HG03135 (cell line): Measurements from ENCODE around the gene YAP1.

Source experiments
- ATAC-seq: cut with Tn5 transposase; IDR thresholded peaks from one replicate; pipeline ENCODE4 v1.9.1; 2021; ENCODE audit warnings: mild to moderate bottlenecking, moderate library complexity; ENCODE audit not compliant: unreplicated experiment

The YAP1 gene

GRCh38 chr11:102116453-102117205, 6.4 kb downstream of the YAP1 start:
- ATAC-seq: no peak

GRCh38 chr11:102117472-102118113, 7.3 kb downstream of the YAP1 start:
- no peak for ATAC-seq

- ATAC-seq: no peak
These were observed 8.7 kb downstream of the YAP1 start for GRCh38 chr11:102118937-102119336.

GRCh38 chr11:102119997-102120396, 9.8 kb downstream of the YAP1 start:
- no peak for ATAC-seq

DNA sequence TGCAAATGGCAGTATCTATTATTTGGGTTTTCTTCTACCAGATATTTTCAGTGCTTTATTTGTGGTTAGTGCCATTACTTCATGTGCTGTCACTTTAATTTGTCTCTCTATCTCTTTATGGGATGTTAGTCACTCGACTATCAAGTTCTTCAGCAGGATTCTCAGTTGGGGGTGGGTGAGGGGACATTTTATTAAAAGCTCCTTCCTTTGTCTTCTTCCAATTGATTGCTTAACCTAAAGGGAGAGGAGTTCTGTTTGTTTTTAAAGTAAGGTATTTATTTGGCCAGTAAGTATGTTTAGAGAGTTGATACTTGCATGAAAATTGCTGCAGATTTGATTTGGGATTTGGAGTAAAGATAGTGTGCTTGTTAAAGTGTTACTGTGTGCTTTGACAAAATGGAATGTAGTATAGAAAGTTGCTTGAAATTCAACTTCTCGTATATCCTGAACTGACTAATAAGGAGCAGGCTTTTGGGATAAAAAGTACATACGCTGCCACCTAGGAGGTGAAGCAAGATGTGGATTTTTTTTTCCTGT, 10.3 kb downstream of the YAP1 start:
- no peak for ATAC-seq

DNA sequence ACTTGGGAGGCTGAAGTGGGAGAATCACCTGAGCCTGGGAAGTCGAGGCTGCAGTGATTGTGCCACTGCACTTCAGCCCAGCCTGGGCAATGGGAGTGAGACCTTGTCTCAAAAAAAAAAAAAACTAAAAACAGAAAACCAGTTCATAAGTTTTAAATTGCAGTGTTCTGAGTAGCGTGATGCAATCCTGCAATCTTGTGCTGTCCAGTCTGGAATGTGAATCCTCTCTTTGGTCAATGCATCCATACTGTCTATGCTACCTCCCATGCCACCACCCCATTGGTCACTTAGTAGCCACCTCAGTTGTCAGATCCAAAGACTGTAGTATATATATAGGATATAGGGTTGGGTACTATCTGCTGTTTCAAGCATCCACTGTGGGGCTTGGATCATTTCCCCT, 11.1 kb downstream of the YAP1 start:
- no peak for ATAC-seq

DNA sequence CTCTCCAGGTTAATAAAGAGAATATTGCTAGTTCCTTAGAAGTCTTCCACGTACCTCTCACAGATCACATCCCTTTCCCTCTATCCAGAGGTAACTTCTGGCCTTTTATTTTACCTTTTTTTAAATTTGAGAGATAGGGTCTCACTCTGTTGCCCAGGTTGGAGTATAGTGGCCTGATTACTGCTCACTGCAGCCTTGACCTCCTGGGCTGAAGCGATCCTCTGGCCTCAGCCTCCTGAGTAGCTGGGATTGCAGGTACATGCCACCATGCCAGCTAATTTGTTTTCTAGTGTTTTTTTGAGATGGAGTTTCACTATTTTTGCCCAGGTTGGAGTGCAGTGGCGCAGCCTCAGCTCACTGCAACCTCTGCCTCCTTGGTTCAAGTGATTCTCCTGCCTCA, 24.4 kb downstream of the YAP1 start:
- no peak for ATAC-seq

GRCh38 chr11:102135256-102135655, 25.0 kb downstream of the YAP1 start:
- no peak for ATAC-seq

GRCh38 chr11:102138223-102138622, 28.0 kb downstream of the YAP1 start:
- no peak for ATAC-seq

GRCh38 chr11:102138670-102139069, 28.4 kb downstream of the YAP1 start:
- no peak for ATAC-seq

DNA sequence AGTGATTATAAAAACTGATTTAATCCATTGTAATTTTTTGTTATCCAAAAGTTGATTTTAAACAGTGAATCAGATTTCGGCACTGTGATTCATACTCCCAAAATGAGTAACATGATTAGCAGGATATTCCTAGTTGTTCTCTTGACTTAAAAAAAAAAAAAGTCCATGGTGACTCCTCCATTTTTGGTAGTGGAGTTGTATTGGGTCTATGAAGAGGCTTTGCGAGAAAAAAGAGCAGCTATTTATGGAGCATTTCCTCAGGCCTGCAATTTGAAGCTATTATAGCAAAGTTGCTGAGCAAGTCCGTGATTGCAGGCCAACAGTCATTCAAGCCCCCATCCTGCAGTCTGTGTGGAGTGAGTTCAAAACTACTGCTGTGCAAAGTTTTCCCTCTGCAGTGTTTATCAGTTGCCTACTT, 28.8 kb downstream of the YAP1 start:
- no peak for ATAC-seq

DNA sequence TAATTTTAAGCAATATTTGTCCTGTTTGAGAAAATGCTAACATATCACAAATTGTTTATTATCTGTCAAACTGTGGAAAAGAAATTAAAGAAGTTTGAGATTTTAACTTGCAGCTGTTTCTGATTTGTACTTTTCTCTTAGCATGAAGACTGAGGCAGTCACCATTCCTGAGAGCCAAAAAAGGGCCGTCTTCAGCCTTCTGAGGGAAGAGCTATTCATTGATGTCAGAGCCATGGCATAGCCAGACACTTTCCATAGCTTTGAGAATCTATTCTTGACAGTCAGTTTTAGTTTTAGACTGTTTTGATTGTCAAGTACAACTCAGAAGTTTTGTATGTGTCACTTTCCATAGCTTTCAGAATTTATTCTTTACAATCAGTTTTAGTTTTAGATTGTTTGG, 32.1 kb downstream of the YAP1 start:
- ATAC-seq: no peak

DNA sequence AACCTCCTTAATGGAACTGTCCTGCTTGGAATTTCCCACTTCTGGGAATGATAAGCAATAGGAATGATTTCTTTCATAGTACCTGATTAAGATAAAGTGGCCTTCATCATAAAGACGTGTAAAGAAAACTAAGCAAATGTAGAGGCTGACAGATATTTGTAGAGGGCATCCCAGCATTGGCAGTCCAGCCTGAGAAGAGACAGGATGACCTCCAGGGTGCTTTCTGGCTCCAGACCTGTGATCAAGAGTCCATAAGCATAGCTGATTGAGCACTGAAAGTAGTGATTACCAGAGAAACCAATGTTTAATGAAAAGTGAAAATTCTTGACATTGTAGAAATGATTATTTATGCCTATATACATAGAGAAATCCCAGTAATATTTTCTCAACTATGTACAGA, 33.6 kb downstream of the YAP1 start:
- no peak for ATAC-seq

GRCh38 chr11:102144357-102145355, 34.4 kb downstream of the YAP1 start:
- ATAC-seq: no peak

- ATAC-seq: no peak
These were observed 36.8 kb downstream of the YAP1 start for GRCh38 chr11:102147015-102147414.

DNA sequence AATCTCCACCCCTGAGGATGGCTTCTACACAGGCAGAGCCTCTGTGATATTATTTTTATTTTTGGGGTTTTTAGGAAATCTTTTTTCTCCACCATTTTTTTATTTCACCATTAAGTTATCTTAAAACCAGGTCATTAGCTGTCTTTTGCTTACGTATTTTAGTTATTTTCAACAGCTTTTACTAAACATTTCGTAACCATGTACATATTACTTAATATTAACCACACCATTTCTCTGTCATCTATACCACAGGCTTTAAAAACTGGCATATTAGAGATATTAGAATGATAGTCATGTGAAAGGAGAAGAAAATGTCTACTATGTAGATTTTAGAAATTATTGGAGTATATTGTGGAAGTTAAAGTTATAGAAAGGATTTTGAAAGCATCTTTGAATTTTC, 37.4 kb downstream of the YAP1 start:
- ATAC-seq: no peak

GRCh38 chr11:102148059-102148458, 37.8 kb downstream of the YAP1 start:
- ATAC-seq: no peak

DNA sequence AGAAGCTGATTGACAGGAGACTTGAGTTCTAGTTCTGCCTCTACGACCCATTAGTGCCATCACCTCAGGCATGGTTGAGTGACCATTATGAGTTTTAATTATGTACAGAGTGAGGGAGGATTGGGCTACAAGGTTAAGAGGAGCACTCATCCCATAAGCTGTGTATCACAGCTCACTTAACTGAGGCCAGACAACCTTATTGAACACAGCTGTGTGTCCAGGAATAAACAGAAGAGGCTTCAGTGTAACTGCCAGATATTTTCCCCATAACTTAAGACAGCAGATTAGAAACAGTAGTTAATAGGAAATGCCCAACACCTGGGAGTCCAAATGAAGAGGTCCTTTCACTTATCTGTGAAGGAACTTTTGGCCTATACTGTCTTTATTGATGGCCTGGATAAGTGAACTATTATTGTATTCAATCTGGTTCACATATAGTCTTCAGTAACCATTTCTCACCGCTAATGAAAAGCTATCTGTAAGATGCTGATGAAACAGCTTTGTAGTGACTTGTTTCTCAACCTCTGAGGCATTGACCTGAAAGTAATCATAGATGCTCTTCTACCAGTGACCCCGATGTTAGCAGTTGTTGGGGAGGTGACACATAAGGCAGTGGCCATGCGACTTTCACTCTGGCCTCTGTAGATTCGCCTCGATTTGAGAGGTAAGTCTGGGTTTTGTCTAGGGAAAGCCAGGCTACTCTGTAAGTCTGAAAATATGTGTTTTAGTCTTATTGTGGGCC, 41.7 kb downstream of the YAP1 start:
- no peak for ATAC-seq

DNA sequence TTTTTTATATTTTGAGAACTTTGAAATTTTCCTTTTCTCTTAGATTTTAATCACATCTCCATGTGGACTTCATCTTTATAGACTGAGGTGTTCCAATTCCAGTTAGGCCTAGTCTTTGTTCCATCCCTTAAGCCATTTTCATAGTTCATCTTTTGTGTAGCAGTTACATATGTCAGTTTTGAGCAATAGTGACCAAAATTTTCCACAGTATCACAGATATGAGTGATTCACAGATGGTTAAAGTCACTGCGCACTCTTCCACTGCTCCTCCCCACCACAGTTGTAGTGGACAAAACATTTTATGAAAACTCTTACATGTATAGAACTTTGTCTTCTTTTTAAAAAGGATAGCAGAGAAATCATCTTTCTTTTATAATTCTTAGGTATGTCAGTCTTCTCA, 42.8 kb downstream of the YAP1 start:
- no peak for ATAC-seq

DNA sequence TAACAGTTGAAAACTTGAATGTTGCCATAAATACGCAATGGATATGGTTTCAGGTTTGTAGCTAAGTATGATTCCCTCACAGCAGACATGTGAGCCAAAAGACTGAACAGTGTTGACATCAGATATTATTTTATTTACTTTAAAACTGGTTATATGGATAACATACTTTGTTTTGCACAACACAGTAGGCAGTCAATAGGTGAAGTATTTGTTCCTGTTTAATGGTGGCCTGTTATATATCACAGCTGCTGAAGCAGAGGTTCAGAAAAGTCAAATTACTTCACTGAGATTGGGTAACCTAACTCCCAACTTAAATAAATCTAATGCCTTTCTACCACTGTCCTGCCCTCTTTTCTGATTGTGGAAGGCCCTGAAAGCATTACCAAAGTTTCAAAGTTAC, 44.6 kb downstream of the YAP1 start:
- ATAC-seq: no peak

DNA sequence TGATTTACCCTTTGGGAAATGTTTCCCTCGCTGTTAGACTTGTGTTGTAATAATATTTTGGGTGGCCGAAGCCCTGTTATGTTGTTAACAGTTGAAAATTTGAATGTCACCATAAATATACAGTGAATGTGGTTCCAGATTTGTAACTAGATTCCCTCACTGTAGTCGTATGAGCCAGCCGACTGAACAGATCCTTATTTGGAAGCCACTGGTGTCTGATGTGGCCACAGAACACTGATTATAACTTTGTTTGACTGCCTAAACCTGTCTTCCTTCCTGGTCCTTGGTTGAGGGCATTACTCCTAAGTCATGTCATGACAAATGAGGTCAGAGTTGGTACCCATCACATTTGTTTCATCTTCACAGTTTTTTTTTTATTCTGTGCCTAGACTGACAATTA, 45.4 kb downstream of the YAP1 start:
- ATAC-seq: no peak
